BLaER1 treated with 17β-estradiol and CSF1 and Interleukin-3, amounts not matched to agents 10 nM and 100 nM (cell line): ENCODE data around the gene CALHM5.
A peak's percentile ranks its signal among the peaks of the same experiment; 100 is the strongest.

ENCODE experiments used
- H3K27ac ChIP-seq, 11 experiments: shearing (Covaris generic); formaldehyde crosslinking; 2 replicates each; pipeline ENCODE4 v1.8.1; 2022
- H3K27me3 ChIP-seq, 11 experiments: shearing (Covaris generic); formaldehyde crosslinking; 2 replicates each; pipeline ENCODE4 v1.8.1; 2022
- H3K36me3 ChIP-seq, 11 experiments: shearing (Covaris generic); formaldehyde crosslinking; 2 replicates each; pipeline ENCODE4 v1.8.1; 2022
- H3K4me1 ChIP-seq, 10 experiments: shearing (Covaris generic); formaldehyde crosslinking; 2 replicates each; pipeline ENCODE4 v1.8.1; 2022
- H3K4me2 ChIP-seq, 11 experiments: shearing (Covaris generic); formaldehyde crosslinking; 2 replicates each; pipeline ENCODE4 v1.8.1; 2022
- H3K4me3 ChIP-seq, 10 experiments: shearing (Covaris generic); formaldehyde crosslinking; 2 replicates each; pipeline ENCODE4 v1.8.1; 2022
- H3K9ac ChIP-seq, 11 experiments: shearing (Covaris generic); formaldehyde crosslinking; 2 replicates each; pipeline ENCODE4 v1.8.1; 2022
- H3K9me3 ChIP-seq, 11 experiments: shearing (Covaris generic); formaldehyde crosslinking; replicated peaks in 1 of 11; 2 replicates each; pipeline ENCODE4 v1.8.1; 2022
- H4K20me1 ChIP-seq, 11 experiments: shearing (Covaris generic); formaldehyde crosslinking; 2 replicates each; pipeline ENCODE4 v1.8.1; 2022
- Cebpa-rat ChIP-seq, 11 experiments: shearing (Covaris generic); IDR thresholded peaks; 2 replicates each; pipeline ENCODE4 v1.8.1; 2022

Gene CALHM5

DNA sequence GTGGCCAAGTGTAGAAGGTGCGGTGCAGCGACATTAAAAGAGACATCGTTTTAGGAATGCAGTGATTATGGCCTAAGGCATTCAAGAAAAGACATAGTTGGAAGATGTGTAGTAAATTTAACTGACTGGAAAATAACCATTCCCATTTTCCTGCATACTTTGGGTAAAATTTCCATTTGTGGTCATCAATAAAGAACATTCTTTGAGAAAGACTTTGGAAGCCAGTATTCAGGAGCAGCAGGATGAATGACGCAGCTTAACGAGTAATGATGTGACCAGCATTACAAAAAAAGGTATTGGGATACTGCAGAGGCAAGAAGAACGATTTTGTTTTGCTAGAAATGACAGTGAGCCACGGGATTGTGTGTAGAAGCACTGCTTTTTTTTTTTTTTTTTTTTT, 52.9 kb downstream of the CALHM5 start:
- Histone ChIP-seq H4K20me1 (no peaks in the 10 kb centered on the region), H3K9me3 (peaks cover 0 to 9% (median 0%) of the 10 kb centered on the region in 11 experiments; a peak in 4 of 22 replicates), H3K27me3 (peaks cover 0 to 14% (median 9%) of the 10 kb centered on the region in 11 experiments; a peak in 12 of 22 replicates), H3K9ac (no peak overlapping the region), H3K4me3 (no peak overlapping the region), H3K36me3 (no peaks in the 10 kb centered on the region), H3K4me1 (peaks cover 6 to 18% (median 14%) of the 10 kb centered on the region in 10 experiments), H3K4me2 (no peak overlapping the region), H3K27ac (no peak overlapping the region)
- TF ChIP-seq Cebpa-rat (IDR thresholded peaks at IDR 0.05): no peak

- Histone ChIP-seq H3K9ac (no peak overlapping the region), H3K27me3 (peaks cover 0 to 14% (median 9%) of the 10 kb centered on the region in 11 experiments; a peak in 12 of 22 replicates), H3K9me3 (peaks cover 0 to 9% (median 0%) of the 10 kb centered on the region in 11 experiments; a peak in 4 of 22 replicates), H3K27ac (no peak overlapping the region), H3K4me1 (peaks cover 15 to 27% (median 23%) of the 10 kb centered on the region in 10 experiments), H3K36me3 (no peaks in the 10 kb centered on the region), H3K4me3 (no peak overlapping the region), H4K20me1 (no peaks in the 10 kb centered on the region), H3K4me2 (no peak overlapping the region)
- TF ChIP-seq Cebpa-rat (IDR thresholded peaks at IDR 0.05): no peak
Measured at GRCh38 chr6:116564921-116565872, 53.8 kb downstream of the CALHM5 start.

DNA sequence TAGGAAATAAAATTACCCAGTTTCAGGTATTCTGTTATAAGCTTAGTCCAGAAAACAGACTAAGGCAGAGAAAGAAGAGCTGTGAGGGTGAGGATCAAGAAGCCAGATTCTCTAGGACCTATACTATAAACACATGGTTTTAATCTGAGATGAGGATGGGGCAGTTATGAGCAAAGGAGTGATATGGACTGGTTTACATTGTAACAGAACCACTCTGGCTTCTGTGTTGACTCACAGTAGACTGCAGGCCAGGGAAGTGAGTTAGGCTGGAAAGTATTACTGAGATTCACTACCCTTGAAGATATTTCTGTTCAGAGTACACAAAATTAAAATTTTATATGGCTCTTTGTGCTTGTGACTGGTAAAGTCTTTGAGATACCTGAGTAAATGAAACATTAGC, 56.7 kb downstream of the CALHM5 start:
- no peak overlapping the region for H3K9ac ChIP-seq
- no peaks in the 10 kb centered on the region for H3K36me3 ChIP-seq
- peaks cover 0 to 9% (median 0%) of the 10 kb centered on the region in 11 experiments; a peak in 4 of 22 replicates for H3K9me3 ChIP-seq
- no peak for TF ChIP-seq Cebpa-rat (IDR thresholded peaks at IDR 0.05)
- peak overlapping the region in 8 of 11 experiments; percentile 68 to 95 (median 82); a peak in 14 of 22 replicates for H3K4me2 ChIP-seq
- H3K4me1 ChIP-seq: peaks cover 25 to 38% (median 33%) of the 10 kb centered on the region in 10 experiments
- peak overlapping the region in 3 of 11 experiments; percentile 24 to 59 (median 38); a peak in 6 of 22 replicates for H3K27ac ChIP-seq
- H3K27me3 ChIP-seq: peaks cover 0 to 14% (median 9%) of the 10 kb centered on the region in 11 experiments; a peak in 12 of 22 replicates
- H4K20me1 ChIP-seq: peaks cover 0 to 11% (median 7%) of the 10 kb centered on the region in 11 experiments; a peak in 7 of 22 replicates
- no peak overlapping the region for H3K4me3 ChIP-seq

DNA sequence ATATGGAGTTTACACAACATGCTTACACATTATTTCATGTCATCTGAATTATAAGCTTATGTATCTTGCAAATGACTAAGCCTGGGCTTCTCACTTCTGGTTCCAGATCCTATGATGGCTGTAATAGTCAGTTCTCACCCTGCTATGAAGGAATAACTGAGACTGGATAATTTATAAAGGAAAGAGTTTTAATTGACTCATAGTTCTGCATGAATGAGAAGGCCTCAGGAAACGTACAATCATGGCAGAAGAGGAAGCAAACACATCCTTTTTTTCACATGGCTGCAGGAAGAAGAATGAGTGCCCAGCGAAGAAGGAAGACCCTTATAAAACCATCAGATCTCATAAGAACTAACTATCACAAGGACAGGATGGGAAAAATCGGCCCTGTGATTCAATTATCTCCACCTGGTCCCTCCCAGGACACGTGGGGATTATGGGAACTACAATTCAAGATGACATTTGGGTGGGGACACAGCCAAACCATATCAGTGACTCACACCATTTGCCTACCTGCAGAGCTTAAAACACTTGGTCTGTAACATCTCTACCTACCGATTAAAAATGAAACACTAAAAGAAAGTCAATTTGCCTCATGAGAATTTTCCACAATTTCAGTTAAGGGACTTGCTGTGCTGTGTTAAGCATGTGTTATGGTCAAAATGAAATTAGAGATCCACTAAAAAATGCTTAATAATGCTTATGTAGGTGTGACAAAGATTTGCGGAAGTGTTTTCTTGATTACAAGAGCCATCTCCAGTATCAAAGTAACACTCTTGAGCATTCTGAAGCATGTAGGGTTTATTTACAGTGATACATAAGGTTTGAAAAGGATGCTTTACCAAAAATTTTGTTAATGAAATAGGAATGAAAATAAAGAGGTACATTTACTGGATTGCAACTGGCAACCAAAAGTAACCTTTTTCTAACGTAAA, 57.6 kb downstream of the CALHM5 start:
- Histone ChIP-seq H3K9ac (peak overlapping the region in 5 of 11 experiments; percentile 4 to 96 (median 15); a peak in 4 of 22 replicates), H3K27ac (peak overlapping the region in 5 of 11 experiments; percentile 29 to 59 (median 46); a peak in 10 of 22 replicates), H3K4me3 (peak overlapping the region in 1 of 10 experiments; percentile 10; a peak in 3 of 20 replicates), H3K4me2 (peak overlapping the region; percentile 68 to 95 (median 83)), H4K20me1 (peaks cover 0 to 20% (median 9%) of the 10 kb centered on the region in 11 experiments; a peak in 7 of 22 replicates), H3K27me3 (peaks cover 0 to 14% (median 9%) of the 10 kb centered on the region in 11 experiments; a peak in 12 of 22 replicates), H3K9me3 (peaks cover 0 to 9% (median 0%) of the 10 kb centered on the region in 11 experiments; a peak in 4 of 22 replicates), H3K36me3 (peaks cover 0 to 7% (median 4%) of the 10 kb centered on the region in 11 experiments; a peak in 14 of 22 replicates), H3K4me1 (peaks cover 28 to 48% (median 41%) of the 10 kb centered on the region in 10 experiments)
- TF ChIP-seq Cebpa-rat (IDR thresholded peaks at IDR 0.05): no peak

DNA sequence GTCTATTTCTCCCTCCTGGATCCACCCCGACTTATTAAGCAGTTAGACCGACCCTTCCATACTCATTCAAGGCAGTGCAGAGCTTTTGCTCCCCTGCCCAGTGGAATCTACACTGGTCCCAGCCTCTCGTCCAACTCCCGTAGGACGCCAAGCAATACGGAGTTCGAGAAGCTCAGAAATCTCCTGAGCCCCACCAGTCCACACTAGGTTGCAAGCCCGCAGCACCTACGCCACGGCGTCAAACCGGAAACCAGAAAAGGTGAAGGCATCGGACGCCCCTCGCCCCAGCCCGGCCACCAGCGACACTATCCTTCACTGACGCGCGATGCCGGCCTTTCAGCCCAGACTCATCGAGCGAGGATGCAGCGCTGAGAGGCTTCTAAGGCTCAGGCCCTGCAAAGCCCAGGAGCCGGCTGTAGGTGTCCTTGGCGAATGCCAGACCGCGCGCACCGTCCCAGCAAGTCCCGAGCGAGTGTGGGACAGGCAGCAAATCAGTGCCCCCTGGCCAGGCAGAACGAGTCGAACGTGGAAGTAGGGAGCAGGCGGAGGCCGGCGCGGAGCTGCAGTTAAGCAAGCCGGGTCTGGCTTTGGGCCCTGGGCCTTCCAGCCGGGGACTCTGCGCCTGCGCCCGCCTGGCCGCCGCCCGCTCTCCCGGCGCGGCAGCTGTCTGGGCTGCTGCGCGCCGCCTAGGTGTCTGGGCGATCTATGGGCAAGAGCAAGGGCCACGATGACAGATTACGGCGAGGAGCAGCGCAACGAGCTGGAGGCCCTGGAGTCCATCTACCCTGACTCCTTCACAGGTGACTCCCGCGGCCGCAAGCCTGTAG, 59.6 kb downstream of the CALHM5 start, which contains the start of gene RWDD1:
Gene RWDD1, plus strand, starts transcription at position 649 of the 827 bp plus-strand sequence. Its CDS starts 79 bp downstream, at position 728.
- H3K4me3 ChIP-seq: peak within 1 kb of the TSS; percentile 68 to 93 (median 90)
- H3K4me1 ChIP-seq: peaks cover 28 to 53% (median 44%) of the 10 kb centered on the region in 10 experiments
- peak within 1 kb of the TSS; percentile 88 to 98 (median 92) for H3K9ac ChIP-seq
- peak within 1 kb of the TSS; percentile 81 to 95 (median 88) for H3K4me2 ChIP-seq
- peaks cover 0 to 35% (median 9%) of the 10 kb centered on the region in 11 experiments; a peak in 8 of 22 replicates for H4K20me1 ChIP-seq
- peak within 1 kb of the TSS; percentile 75 to 94 (median 87) for H3K27ac ChIP-seq
- peaks cover 0 to 9% (median 0%) of the 10 kb centered on the region in 11 experiments; a peak in 4 of 22 replicates for H3K9me3 ChIP-seq
- TF ChIP-seq Cebpa-rat (IDR thresholded peaks at IDR 0.05): no peak
- H3K27me3 ChIP-seq: no peaks in the 10 kb centered on the region
- peaks cover 14 to 25% (median 21%) of the 10 kb centered on the region in 11 experiments for H3K36me3 ChIP-seq

GRCh38 chr6:116571683-116572000, 60.2 kb downstream of the CALHM5 start:
- peaks cover 0 to 7% (median 0%) of the 10 kb centered on the region in 11 experiments; a peak in 4 of 22 replicates for H3K9me3 ChIP-seq
- peak overlapping the region; percentile 88 to 98 (median 92) for H3K9ac ChIP-seq
- peaks cover 28 to 59% (median 44%) of the 10 kb centered on the region in 10 experiments for H3K4me1 ChIP-seq
- no peaks in the 10 kb centered on the region for H3K27me3 ChIP-seq
- peaks cover 20 to 30% (median 27%) of the 10 kb centered on the region in 11 experiments for H3K36me3 ChIP-seq
- peak overlapping the region; percentile 68 to 93 (median 90) for H3K4me3 ChIP-seq
- TF ChIP-seq Cebpa-rat (IDR thresholded peaks at IDR 0.05): no peak
- H4K20me1 ChIP-seq: peaks cover 0 to 40% (median 12%) of the 10 kb centered on the region in 11 experiments; a peak in 9 of 22 replicates
- peak overlapping the region; percentile 75 to 94 (median 87) for H3K27ac ChIP-seq
- H3K4me2 ChIP-seq: peak overlapping the region; percentile 77 to 94 (median 87)

GRCh38 chr6:116572162-116572561, 60.7 kb downstream of the CALHM5 start:
- peaks cover 25 to 36% (median 32%) of the 10 kb centered on the region in 11 experiments for H3K36me3 ChIP-seq
- H3K27me3 ChIP-seq: no peaks in the 10 kb centered on the region
- peaks cover 0 to 46% (median 15%) of the 10 kb centered on the region in 11 experiments; a peak in 11 of 22 replicates for H4K20me1 ChIP-seq
- no peak for TF ChIP-seq Cebpa-rat (IDR thresholded peaks at IDR 0.05)
- peaks cover 0 to 2% (median 0%) of the 10 kb centered on the region in 11 experiments; a peak in 2 of 22 replicates for H3K9me3 ChIP-seq
- H3K4me3 ChIP-seq: peak overlapping the region; percentile 68 to 93 (median 90)
- H3K9ac ChIP-seq: peak overlapping the region; percentile 88 to 98 (median 92)
- H3K4me1 ChIP-seq: peaks cover 28 to 62% (median 44%) of the 10 kb centered on the region in 10 experiments
- H3K27ac ChIP-seq: peak overlapping the region; percentile 75 to 94 (median 87)
- peak overlapping the region; percentile 77 to 94 (median 87) for H3K4me2 ChIP-seq
